Stomach (tissue), 9 donors: ENCODE measurements around the gene KLHDC7A. TPM values are rescaled to one million over a fixed set of nuclear protein-coding genes. Genes with fewer than 3 reads are reported as not detected.

Experiments
- DNase-seq, 2 donors: peaks; one replicate each; pipeline versions ENCODE4 v3.0.0 to v3.0.0-alpha.2; 2013 to 2019
- H3K27ac ChIP-seq, 5 donors: fragments of 200-600 bp in 4 of 5; sonication (generic) in 4 of 5; one replicate each; pipeline ENCODE4 v1.5.1; 2013 to 2019; ENCODE audit warnings: mild to moderate bottlenecking in 1 of 5, moderate library complexity in 1 of 5
- H3K27me3 ChIP-seq, 3 donors: fragments of 200-600 bp; sonication (generic); one replicate each; pipeline ENCODE4 v1.5.1; 2017 to 2019; ENCODE audit warnings: mixed run types in 1 of 3
- H3K36me3 ChIP-seq, 4 donors: fragments of 200-600 bp; sonication (generic); 1 replicate in 3 of 4; 2 replicates in 1 of 4; pipeline ENCODE4 v1.5.1; 2016 to 2019
- H3K4me1 ChIP-seq, 4 donors: fragments of 200-600 bp; sonication (generic); one replicate each; pipeline ENCODE4 v1.5.1; 2016 to 2019
- H3K4me3 ChIP-seq, 4 donors: fragments of 200-600 bp; sonication (generic) in 3 of 4; one replicate each; pipeline ENCODE4 v1.5.1; 2016 to 2019; ENCODE audit warnings: mild to moderate bottlenecking in 1 of 4
- H3K9me3 ChIP-seq, 4 donors: fragments of 200-600 bp; sonication (generic); one replicate each; pipeline ENCODE4 v1.5.1; 2016 to 2019
- CTCF ChIP-seq, 7 experiments: fragments of 450-650 bp in 4 of 7; fragments of 200-600 bp in 3 of 7; sonication (generic) in 3 of 7; IDR thresholded peaks; one replicate each; pipeline ENCODE4 v1.5.1; 2016 to 2019; ENCODE audit warnings: antibody characterized with exemption in 7 of 7, control low read depth in 2 of 7, mild to moderate bottlenecking in 1 of 7
- EP300 ChIP-seq: sonication (generic); formaldehyde crosslinking; IDR thresholded peaks from one replicate; pipeline ENCODE4 v1.6.1; 2017; ENCODE audit warnings: antibody characterized with exemption
- POLR2A ChIP-seq, 4 donors: fragments of 450-650 bp; IDR thresholded peaks; one replicate each; pipeline ENCODE4 v1.6.1; 2016; ENCODE audit warnings: antibody characterized with exemption in 4 of 4, control low read depth in 2 of 4, mild to moderate bottlenecking in 1 of 4, moderate library complexity in 1 of 4
- POLR2AphosphoS5 ChIP-seq, 3 donors: sonication (generic); formaldehyde crosslinking; IDR thresholded peaks; one replicate each; pipeline ENCODE4 v1.6.1; 2016; ENCODE audit warnings: antibody characterized with exemption in 3 of 3
- WGBS, 5 donors: extraction: QIAGEN DNeasy Blood & Tissue Kit in 3 of 5; methylation state at CpG; one replicate each; pipeline versions ENCODE4 v1.1.5 to v1.1.7; 2013 to 2018; 5-methylcytosine and 5-hydroxymethylcytosine counted together
- intact Hi-C: fragments of 100-400 bp; cut with DNase I; formaldehyde crosslinking; loops from one replicate; pipeline ENCODE4 v1.15.1; 2023; ENCODE audit warnings: low total_unique reads
- polyA plus RNA-seq, 3 donors: library from polyadenylated mRNA; stranded (reverse); fragments of 200-250 nt; gene quantifications; one replicate each; pipeline ENCODE4 v1.2.3, GENCODE V29; 2013
- total RNA-seq, 5 donors: library from RNA; depleted of rRNA; stranded (reverse); fragments of >200 nt; gene quantifications; one replicate each; pipeline versions ENCODE4 v1.1.0 to v1.2.3, GENCODE V29; 2014 to 2016
- donor health status: healthy with polysubstance abuse.
- donor health status: Bipolar disorder and iron deficiency.
- donor health status: healthy.

Gene KLHDC7A
- total and polyA plus RNA-seq, 8 donors: 0.29 to 8.9 (median 1.9) TPM

GRCh38 chr1:18516473-18516872 is 35.7 kb downstream of the KLHDC7A start:
- Histone ChIP-seq H3K4me1 (peaks cover 0 to 4% (median 2%) of the 10 kb centered on the region in 4 donors), H3K36me3 (no peaks in the 10 kb centered on the region), H3K9me3 (peaks cover 8 to 28% (median 20%) of the 10 kb centered on the region in 4 donors), H3K27me3 (no peaks in the 10 kb centered on the region), H3K4me3 (no peak overlapping the region), H3K27ac (no peak overlapping the region)
- no peak for DNase-seq
- intact Hi-C loops: no loop called here
- no peak for TF ChIP-seq POLR2A (IDR thresholded peaks at IDR 0.05)
- no peak for TF ChIP-seq POLR2AphosphoS5 (IDR thresholded peaks at IDR 0.05)
- no peak for TF ChIP-seq CTCF (IDR thresholded peaks at IDR 0.05)
- TF ChIP-seq EP300: no peak
- 71 to 82% (median 77%) methylated on average over 1 of the region's 1 CpG for WGBS, 5 donors

GRCh38 chr1:18526436-18527275 is 45.9 kb downstream of the KLHDC7A start:
- Histone ChIP-seq H3K4me1 (no peaks in the 10 kb centered on the region), H3K36me3 (no peaks in the 10 kb centered on the region), H3K27me3 (peaks cover 0 to 4% (median 0%) of the 10 kb centered on the region in 3 donors), H3K4me3 (no peak overlapping the region), H3K9me3 (no peaks in the 10 kb centered on the region), H3K27ac (no peak overlapping the region)
- TF ChIP-seq POLR2A (IDR thresholded peaks at IDR 0.05) (no peak), POLR2AphosphoS5 (IDR thresholded peaks at IDR 0.05) (no peak), EP300 (no peak), CTCF (IDR thresholded peaks at IDR 0.05) (no peak)
- no peak for DNase-seq
- WGBS, 5 donors: 81 to 84% (median 82%) methylated on average over 6 of the region's 6 CpGs
- intact Hi-C loops: no loop called here

GRCh38 chr1:18527514-18527913 is 46.8 kb downstream of the KLHDC7A start:
- intact Hi-C loops: no loop called here
- H3K36me3 ChIP-seq: no peaks in the 10 kb centered on the region
- H3K4me1 ChIP-seq: peaks cover 0 to 4% (median 0%) of the 10 kb centered on the region in 4 donors
- peaks cover 0 to 13% (median 0%) of the 10 kb centered on the region in 3 donors for H3K27me3 ChIP-seq
- no peak for TF ChIP-seq POLR2A (IDR thresholded peaks at IDR 0.05)
- no peak for TF ChIP-seq POLR2AphosphoS5 (IDR thresholded peaks at IDR 0.05)
- TF ChIP-seq CTCF (IDR thresholded peaks at IDR 0.05): no peak
- TF ChIP-seq EP300: no peak
- 72 to 83% (median 77%) methylated on average over 4 of the region's 4 CpGs for WGBS, 5 donors
- no peak overlapping the region for H3K27ac ChIP-seq
- no peak for DNase-seq
- H3K4me3 ChIP-seq: no peak overlapping the region
- no peaks in the 10 kb centered on the region for H3K9me3 ChIP-seq

- Histone ChIP-seq H3K36me3 (no peaks in the 10 kb centered on the region), H3K4me3 (no peak overlapping the region), H3K27ac (no peak overlapping the region), H3K4me1 (peaks cover 0 to 4% (median 0%) of the 10 kb centered on the region in 4 donors), H3K9me3 (no peaks in the 10 kb centered on the region), H3K27me3 (peaks cover 0 to 17% (median 0%) of the 10 kb centered on the region in 3 donors)
- WGBS, 5 donors: 80 to 93% (median 88%) methylated on average over 5 of the region's 5 CpGs
- no peak for DNase-seq
- TF ChIP-seq POLR2A (IDR thresholded peaks at IDR 0.05) (no peak), EP300 (no peak), POLR2AphosphoS5 (IDR thresholded peaks at IDR 0.05) (no peak), CTCF (IDR thresholded peaks at IDR 0.05) (no peak)
- intact Hi-C loops: no loop called here
Measured at GRCh38 chr1:18527921-18528320, 47.2 kb downstream of the KLHDC7A start.
